Measurements from ENCODE around the gene KLB.
"Not testable (repeated sequence)": the region's sequence is repeated elsewhere in the genome, so short reads cannot be mapped to it uniquely, and the experiment has no call there.

KLB gene

GRCh38 chr4:39427520-39428114, 20.9 kb downstream of the KLB start:
- no peak for DNase-seq

GRCh38 chr4:39429476-39430334, 23.0 kb downstream of the KLB start:
- no peak for DNase-seq

GRCh38 chr4:39433878-39434492, 27.3 kb downstream of the KLB start:
- no peak for DNase-seq

GRCh38 chr4:39435659-39436563, 29.2 kb downstream of the KLB start:
- no peak for DNase-seq

GRCh38 chr4:39441593-39441992, 34.9 kb downstream of the KLB start:
- no peak for DNase-seq

- DNase-seq, result no peak
These were observed 36.3 kb downstream of the KLB start for GRCh38 chr4:39442998-39443397.

GRCh38 chr4:39446483-39446841, 39.7 kb downstream of the KLB start:
- no peak for DNase-seq

- DNase-seq, result no peak
These were observed 40.3 kb downstream of the KLB start for GRCh38 chr4:39446842-39447573.

- DNase-seq, result no peak
These were observed 43.9 kb downstream of the KLB start for GRCh38 chr4:39450618-39451017.

GRCh38 chr4:39451423-39452023, 44.8 kb downstream of the KLB start:
- no peak for DNase-seq

- no peak for DNase-seq
These were observed 45.6 kb downstream of the KLB start for GRCh38 chr4:39452153-39452859.

- DNase-seq, result no peak
These were observed 46.3 kb downstream of the KLB start for GRCh38 chr4:39452860-39453587.

GRCh38 chr4:39453738-39454137, 47.0 kb downstream of the KLB start:
- DNase-seq, result no peak

GRCh38 chr4:39455486-39455885, 48.8 kb downstream of the KLB start:
- DNase-seq, result no peak

- no peak for DNase-seq
These were observed 50.4 kb downstream of the KLB start for GRCh38 chr4:39456946-39457763.

- not testable (repeated sequence) for DNase-seq
These were observed 51.4 kb downstream of the KLB start for GRCh38 chr4:39458161-39458504.

- DNase-seq, result peak; percentile 97
These were observed 52.0 kb downstream of the KLB start, which contains the start of the genes LIAS and RPL9 for GRCh38 chr4:39458505-39459300. TSS of gene LIAS (plus strand) at chr4:39459056. CDS start at chr4:39459118, 62 bp downstream. TSS of gene RPL9 (minus strand) at chr4:39458922. CDS start at chr4:39458439, 483 bp downstream.

GRCh38 chr4:39464886-39465501, 58.3 kb downstream of the KLB start:
- DNase-seq, result no peak

Data from NCI-H774 (cell line).